HG03469 (cell line): ENCODE measurements around the gene CHD1.

Source experiments
- ATAC-seq: cut with Tn5 transposase; IDR thresholded peaks from one replicate; pipeline ENCODE4 v1.9.1; 2021; ENCODE audit warnings: mild to moderate bottlenecking, moderate library complexity, moderate number of reproducible peaks; ENCODE audit not compliant: unreplicated experiment

CHD1 gene

DNA sequence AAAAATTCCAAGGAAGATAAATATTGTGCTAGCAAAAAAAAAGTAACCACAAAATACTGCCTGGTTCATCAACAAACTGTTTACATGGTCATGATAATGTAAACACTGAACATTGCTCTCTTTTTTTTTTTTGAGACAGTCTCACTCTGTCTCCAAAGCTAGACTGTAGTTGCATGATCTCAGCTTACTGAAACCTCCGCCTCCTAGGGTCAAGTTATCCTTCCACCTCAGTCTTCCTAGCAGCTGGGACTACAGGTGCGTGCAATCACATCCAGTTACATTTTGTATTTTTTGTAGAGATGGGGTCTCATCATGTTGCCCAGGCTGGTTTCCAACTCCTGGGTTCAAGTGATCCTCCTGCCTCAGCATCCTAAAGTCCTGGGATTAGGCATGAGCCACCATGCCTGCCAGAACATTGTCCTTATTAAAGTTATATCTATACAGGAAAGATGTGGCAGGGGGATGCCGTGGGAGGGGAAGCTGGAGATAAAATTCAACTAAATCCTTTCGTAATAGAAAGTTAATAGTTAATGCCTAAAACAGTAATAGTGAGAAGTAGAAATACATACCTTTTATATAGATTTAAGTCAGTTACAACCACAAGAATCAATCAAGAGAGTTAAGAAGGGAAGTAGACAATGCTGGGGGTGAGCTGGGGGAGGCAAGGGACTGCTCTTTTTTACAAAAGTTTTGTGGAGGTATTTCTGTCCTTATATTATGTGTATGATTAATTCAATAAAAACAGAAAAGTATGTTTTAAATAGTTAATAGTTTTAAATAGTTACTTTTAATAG, 103.0 kb downstream of the CHD1 start:
- ATAC-seq: no peak

DNA sequence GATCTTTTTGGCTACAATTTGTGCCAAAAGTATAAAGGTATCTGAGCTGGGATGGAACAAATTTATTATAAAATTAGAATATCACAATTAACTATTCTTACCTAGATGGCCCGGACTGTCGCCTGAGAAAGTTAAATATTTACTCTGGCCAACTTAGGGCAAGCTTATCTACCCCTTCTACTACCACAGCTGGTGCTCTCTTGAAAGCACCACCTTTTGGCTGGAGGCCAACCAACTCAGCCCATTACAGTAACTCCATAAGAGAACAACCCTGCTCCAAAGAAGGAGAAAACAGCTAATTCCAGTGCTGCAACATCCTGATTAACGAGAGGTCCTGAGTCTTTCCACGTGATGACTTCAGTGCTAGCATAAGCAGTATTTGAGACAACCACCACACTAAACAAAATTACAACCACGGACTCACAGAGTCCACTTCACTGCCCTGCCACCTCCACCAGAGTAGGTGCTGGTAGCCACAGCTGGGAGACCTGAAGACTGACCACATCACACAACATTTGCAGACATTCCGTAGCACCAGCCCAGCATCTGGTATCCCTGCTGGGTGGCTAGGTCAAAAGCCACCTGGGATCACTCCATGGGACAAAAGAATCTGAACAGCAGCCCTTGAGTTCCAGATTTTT, 112.1 kb downstream of the CHD1 start:
- no peak for ATAC-seq

DNA sequence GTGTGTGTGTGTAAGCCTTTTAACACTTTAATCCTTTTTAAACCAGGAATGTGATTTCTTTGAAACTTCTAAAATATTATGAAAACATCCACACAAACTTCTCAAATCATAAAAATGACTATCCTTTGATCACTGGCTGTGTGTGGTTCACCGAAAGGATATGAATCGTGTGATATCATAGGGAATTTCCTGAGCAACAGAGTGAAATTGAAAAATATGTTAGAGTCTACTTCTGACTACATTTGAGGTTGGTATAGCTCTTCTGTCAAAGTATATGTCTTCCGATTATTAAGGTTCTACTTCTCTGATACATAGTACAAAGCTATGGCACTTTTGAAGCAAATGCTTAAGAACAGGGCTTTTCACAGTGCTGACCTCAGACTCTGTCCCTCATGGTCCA, 115.1 kb downstream of the CHD1 start:
- ATAC-seq: no peak

DNA sequence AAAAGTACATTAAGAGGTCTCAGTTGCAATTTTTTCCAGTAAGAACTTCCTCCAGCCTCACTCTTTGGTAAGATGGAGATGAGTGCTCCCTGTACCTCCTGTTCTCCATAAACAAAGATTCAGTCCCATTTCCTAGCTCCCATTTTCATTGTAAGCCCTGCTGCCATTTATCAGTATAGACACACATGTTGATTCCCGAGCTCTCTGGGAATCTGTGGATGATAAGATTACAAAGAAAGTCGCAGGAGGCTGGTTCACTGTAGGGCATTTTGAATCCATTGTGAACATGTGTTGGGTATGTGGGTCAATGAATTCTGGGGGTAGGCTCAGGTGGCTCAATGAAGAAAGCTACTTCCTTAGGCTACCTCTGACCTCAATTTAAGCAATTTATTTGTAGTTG, 118.6 kb downstream of the CHD1 start:
- no peak for ATAC-seq

DNA sequence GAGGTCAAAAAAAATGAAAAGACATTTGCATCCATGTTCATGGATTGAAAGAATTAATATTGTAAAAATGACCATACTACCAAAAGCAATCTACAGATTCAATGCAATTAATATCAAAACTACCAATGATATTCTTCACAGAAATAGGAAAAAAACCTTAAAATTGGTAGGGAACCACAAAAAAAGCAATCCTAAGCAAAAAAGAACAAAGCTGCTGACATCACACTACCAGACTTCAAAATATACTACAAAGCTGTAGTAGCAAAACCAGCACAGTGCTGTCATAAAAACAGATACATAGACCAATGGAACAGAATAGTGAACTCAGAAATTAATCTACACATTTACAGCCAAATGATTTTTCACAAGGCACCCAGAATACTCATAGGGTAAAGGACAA, 121.0 kb downstream of the CHD1 start:
- no peak for ATAC-seq

DNA sequence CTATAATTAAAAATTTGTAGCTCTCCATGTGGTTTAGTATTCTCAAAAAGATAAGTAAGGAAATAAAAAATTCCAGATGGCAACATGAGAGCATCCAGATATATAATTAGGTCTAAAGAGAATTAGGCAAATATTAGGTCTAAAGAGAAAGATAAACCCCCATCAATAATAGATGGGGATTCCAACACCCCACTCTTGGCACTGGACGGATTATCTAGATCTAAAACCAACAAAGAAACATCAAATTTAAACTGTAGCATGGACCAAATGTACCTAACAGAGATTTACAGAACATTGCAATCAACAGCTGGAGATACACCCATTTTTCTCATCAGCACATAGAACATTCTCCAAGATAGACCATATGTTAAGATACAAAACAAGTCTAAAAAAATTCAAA, 123.7 kb downstream of the CHD1 start:
- ATAC-seq: no peak

DNA sequence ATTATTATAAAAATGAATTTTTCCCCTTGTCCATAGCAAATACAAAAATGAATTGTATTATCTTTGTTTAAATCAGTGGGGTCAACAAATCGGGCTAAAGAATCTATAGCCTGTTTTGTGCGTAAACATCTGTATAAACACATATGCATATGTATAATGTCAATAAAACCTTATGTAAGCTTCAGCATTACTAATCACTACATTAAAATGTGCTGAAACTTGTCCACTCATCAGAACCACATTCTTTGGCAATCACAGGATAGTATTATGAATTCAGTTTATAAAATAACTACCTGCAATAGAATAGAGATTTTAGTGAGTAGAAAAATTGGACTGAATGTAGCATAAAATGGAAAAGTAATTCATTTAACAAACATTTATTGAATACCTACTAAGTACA, 124.7 kb downstream of the CHD1 start:
- no peak for ATAC-seq
